ENCODE data around the gene SIGLEC10. TPM values are rescaled to one million over a fixed set of nuclear protein-coding genes. Genes with fewer than 3 reads are reported as not detected.
"Not testable (repeated sequence)": the region's sequence is repeated elsewhere in the genome, so short reads cannot be mapped to it uniquely, and the experiment has no call there.

SIGLEC10 gene, protein sequence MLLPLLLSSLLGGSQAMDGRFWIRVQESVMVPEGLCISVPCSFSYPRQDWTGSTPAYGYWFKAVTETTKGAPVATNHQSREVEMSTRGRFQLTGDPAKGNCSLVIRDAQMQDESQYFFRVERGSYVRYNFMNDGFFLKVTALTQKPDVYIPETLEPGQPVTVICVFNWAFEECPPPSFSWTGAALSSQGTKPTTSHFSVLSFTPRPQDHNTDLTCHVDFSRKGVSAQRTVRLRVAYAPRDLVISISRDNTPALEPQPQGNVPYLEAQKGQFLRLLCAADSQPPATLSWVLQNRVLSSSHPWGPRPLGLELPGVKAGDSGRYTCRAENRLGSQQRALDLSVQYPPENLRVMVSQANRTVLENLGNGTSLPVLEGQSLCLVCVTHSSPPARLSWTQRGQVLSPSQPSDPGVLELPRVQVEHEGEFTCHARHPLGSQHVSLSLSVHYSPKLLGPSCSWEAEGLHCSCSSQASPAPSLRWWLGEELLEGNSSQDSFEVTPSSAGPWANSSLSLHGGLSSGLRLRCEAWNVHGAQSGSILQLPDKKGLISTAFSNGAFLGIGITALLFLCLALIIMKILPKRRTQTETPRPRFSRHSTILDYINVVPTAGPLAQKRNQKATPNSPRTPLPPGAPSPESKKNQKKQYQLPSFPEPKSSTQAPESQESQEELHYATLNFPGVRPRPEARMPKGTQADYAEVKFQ
- 1 to 10 TPM in 2 of 3 donors, under 1 TPM in 1; 0.82 to 1.1 (median 1.0) TPM for polyA plus RNA-seq (ENCODE audit: insufficient read length in 3 of 3)

DNA sequence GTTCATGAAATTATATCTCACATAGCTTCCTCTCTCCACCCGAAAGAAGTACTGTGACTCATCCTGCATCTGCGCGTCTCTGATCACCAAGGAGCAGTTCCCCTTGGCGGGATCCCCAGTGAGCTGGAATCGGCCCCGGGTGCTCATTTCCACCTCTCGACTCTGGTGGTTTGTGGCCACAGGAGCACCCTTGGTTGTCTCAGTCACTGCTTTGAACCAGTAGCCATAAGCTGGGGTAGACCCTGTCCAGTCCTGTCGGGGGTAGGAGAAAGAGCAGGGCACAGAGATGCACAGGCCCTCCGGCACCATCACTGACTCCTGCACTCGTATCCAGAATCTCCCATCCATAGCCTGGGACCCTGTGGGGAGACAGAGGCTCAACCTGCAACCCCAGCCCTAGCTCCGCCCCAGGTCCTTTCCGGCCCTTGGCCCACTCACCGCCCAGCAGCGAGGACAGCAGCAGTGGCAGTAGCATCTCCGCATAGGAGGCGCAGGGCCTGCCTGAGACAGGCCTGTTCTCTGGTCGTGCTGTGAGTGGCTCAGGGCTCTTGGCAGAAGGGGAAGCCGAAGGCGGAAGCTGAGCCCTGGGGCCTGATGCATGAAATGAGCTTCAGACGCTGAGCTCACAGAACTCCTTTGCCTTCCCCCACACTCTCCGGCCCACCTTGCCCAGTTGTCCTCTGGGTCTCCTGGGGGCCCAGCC lies at the start of gene SIGLEC10:
Gene SIGLEC10, minus strand, starts transcription at position 536 of the 703 bp plus-strand sequence. Its CDS starts 61 bp downstream, at position 475.
- no peak for DNase-seq (ENCODE audit: low read depth in 3 of 3, low spot score in 2 of 3)

DNA sequence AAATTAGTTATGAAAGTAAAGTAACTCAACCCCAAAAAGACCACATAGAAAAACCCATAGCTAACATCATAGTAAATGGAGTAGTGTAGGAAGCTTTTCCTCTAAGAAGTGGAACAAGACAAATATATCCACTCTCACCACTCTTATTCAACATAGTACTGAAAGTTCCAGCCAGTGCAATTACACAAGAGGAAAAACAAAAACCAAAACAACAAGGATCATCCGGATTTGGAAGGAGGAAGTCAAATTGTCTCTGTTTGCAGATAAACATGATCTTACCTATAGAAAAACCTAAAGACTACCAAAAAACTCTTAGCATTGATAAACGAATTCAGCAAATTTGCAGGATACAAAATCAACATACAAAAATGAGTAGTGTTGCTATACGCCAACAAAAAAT lies 49.3 kb upstream of the SIGLEC10 start:
- no peak for DNase-seq (ENCODE audit: low read depth in 3 of 3, low spot score in 2 of 3)

DNA sequence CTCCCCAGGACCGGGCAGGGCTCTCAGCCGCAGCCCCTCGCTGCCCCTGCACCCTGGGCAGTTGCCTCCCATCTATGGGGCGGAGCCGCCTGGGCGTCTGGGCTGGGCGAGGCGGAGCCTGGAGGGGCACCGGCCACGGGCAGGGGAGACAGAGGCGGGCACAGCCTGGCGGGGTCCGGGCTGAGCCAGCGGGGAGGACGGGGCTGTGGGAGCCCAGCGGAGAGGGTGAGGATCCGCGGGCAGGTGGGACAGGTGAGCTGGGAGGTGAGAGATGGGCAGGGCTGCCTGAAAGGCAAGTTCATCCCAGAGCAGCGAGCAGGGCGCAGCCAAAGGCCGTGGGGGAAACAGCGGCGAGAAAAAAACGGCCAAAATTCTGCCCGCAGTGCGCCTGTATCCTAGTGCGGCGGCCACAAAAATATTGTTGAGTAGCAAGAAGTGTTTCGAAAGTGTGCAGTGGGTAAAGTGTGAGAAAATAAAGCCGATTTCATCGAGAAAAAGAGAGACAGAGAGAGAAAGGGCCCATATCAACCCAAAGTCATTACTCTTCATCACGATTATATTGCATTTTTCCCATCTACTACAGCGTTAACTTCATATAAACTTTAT lies 46.6 kb upstream of the SIGLEC10 start:
- DNase-seq (ENCODE audit: low read depth in 3 of 3, low spot score in 2 of 3): not testable (repeated sequence)

DNA sequence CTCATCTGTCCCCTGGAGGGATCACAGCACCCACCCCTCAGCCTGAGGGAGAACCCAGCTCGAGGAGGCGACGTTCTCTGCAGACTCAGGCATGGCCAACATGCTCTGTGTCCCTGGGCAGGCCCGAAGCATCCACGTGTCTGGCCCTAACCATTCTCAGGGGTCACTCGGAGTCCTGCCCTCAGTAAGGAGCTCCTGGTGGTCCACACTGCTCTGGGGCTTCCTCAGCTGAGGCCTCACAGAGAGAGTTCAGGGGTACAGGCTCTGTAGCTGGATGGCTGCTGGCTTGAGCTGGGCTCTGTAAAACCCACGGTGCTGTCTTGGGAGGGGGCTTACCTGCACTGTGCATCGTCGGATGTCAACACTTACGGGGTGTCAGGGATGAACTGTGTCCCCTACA lies 45.2 kb upstream of the SIGLEC10 start:
- DNase-seq (ENCODE audit: low read depth in 3 of 3, low spot score in 2 of 3): no peak

DNA sequence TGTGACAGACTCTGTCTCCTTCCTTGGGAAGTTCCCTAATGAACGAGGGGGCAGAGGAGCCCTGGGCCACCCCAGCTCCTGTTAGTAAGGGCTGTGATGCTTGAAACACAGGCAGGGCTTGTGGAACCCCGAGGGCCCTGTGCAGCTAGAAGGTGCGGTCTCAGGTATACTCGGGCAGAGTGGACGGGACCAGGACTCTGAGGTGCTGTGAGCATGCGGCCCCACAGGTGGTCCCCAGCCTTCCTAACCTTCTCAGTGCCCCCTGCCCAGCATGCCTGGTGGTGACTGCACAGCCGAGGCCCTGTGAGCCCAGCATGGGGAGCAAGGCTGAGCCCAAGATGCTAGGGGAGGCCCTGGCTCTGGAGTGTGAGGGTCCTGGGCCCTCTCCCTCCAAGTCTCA lies 44.8 kb upstream of the SIGLEC10 start:
- DNase-seq (ENCODE audit: low read depth in 3 of 3, low spot score in 2 of 3): no peak

DNA sequence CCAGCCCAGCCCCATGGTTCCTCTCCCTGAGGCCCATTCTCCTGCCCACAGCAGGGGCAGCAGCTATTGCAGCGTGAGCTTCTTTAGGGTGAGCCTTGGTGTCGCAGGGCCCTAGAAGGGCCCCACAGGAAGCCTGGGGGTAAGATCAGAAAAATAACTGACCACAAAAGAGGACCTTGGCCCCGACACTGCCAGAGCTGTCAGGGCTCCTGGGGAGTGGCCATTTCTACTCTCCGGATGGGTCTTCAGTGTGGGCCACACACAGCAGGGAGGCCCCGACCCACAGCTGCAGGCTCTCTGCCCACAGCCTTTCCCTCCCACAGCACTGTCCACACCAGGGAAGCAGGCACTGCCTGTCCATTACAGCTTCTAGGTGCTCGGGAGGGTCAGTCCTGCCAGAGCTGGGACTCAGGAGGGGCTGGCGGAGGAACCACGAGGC lies 44.3 kb upstream of the SIGLEC10 start:
- no peak for DNase-seq (ENCODE audit: low read depth in 3 of 3, low spot score in 2 of 3)

DNA sequence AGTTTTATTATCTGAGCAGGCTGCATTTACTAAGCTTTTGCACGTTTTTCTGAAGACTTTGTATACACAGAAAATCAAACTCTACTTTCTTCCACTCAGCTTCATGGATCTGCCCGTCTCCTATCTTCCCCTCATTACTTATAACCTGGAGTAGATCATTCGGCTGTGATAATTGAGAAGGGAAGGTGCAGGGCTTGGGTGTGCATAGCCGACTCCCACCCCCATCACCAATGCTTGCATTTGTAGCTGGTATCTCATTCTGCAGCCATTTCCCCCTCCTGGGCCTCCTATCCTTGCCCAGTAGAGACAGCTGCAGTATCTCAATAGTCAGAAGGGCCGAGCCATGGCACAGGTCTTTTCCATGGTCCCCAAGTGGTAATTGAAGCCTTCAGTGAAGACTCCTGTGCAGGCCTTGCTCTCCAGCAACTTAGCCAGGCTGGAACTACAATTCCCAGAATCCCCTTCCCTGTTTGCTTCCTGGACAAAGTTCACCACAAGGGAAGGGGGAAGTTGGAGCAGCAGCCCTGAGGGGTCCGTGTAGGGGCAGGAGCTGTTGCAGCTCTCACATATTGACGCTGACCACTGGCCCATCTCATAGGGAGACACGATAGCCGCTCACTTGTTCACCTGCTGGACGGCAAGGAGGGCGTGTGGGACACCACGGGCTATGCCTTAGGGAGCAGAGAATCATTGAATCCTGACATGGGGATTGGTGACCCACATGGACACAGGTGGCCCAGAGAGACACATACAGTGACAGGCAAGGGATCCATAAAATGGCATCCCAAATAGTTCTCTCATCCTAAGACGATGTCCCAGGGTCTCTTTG lies 42.9 kb upstream of the SIGLEC10 start:
- DNase-seq (ENCODE audit: low read depth in 3 of 3, low spot score in 2 of 3): no peak

DNA sequence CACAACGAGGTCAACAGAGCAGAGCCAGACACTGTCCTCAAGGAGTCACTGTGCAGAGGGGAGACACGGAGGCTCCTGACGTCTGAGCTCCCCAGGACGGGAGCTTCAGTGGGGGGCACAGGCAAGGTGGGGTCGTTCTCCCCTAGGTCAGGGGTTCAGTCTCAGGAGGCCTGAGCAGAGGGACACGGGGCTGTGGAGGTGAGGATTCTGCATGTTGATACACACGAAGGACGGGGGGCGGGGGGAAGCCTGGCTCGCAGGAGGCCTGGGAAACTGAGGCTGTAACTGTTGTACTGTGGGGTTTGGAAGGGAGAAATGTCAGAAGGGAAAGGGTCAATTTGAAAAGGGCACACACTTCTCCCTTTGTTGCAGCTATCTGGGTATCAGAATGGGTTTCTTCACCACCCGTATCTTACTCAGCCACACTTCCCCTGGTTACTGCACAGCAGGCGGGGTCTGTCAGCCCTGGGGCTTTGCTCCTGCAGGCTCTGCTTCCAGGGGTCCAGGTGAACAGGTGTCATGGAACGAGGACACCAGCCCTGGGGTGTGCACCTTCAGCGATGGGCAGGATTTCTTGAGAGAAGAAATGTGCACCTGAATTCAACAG lies 41.6 kb upstream of the SIGLEC10 start:
- no peak for DNase-seq (ENCODE audit: low read depth in 3 of 3, low spot score in 2 of 3)

DNA sequence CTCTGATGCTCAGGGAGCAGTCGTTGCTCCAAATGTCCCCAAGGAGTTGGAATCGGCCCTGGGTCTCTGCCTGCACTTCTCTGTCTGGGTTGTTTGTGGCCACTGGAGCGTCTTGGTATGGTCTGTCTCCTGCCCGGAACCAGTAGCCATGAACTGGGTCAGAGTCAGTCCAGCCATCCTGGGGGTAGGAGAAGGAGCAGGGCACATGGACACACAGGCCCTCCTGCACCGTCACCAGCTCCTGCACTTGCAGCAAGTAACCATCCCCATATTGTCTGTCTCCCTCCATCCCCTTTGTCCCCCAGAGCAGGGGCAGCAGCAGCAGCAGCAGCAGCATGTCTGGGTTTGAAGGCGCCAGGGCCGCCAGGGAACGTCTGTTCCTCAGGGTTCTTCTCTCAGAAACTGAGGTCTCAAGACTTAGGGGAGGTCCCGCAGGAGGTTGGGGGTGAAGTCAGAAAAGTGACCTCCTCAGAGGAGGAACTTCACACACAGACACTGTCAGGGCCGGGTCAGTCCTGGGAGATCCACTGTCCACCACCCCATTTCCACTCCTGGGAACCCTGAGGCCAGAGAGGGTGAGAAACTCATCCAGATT lies 40.7 kb upstream of the SIGLEC10 start, which contains the start of gene SIGLEC8:
Gene SIGLEC8, minus strand, starts transcription at position 404 of the 595 bp plus-strand sequence. Its CDS starts 67 bp downstream, at position 337.
- DNase-seq (ENCODE audit: low read depth in 3 of 3, low spot score in 2 of 3): no peak

DNA sequence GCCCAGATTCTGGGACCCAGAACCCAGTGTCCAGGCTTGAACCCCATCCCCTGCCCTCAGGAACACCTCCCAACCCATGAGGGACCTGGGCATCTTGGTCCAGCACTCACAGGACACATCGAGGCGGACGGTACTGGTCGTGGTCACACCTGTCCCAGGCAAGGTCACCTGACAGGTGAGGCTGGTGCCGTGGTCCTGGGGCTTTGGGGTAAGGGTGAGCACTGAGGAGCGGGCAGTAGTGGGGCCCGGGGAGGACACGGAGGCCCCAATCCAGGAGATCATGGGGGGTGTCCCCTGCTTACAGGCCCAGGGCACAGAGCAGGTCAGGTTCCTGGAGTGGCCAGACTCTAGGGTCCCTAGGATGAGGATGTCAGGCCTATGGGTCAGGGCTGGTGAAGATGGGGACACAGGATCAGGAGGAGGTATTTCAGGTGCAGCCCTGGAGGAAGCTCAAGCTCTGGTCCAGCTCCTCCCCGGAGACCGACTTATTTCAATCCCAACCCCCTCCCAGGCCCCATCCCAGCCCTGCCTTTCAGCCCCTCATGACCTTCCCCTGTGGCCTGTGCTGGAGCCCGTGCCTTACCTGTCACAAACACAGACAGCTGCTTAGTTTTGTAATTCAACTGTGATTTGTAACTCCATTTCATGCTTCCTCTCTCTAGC lies 40.0 kb upstream of the SIGLEC10 start:
- DNase-seq (ENCODE audit: low read depth in 3 of 3, low spot score in 2 of 3): no peak

DNA sequence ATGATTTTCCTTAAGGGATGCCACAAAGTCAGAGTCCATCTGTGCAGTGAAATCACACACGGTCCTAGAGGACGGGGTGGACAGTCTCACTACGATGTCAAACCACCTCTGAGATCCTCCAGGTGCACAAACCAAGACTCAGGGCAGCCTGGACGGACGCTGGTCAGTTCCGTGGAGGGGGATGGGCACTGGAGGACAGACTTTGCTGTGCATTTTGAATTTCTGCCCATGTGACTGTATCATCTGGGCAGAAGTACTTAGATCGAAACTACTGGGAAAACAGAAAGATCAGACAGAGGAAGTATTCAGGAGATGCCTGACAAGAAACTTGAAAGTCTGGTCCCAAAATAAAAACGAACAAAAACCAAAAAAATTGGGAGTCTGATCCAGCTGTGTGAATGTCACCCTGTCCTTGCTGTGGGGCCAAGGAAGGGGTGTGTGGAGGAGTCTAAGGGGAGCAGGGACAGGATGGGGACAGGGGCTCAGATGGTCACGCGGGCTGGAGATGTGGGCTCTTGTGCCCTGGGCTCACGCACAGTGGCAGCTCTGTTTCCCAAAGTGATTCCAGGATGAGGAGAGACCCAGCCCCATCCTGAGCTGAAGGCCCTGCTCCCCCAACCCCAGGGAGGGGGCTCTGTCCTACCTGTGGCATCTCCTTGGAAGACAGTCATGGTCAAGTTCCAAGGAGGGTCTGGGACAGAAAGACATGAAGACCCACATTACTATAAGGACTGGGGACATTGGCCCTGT lies 39.3 kb upstream of the SIGLEC10 start:
- no peak for DNase-seq (ENCODE audit: low read depth in 3 of 3, low spot score in 2 of 3)

DNA sequence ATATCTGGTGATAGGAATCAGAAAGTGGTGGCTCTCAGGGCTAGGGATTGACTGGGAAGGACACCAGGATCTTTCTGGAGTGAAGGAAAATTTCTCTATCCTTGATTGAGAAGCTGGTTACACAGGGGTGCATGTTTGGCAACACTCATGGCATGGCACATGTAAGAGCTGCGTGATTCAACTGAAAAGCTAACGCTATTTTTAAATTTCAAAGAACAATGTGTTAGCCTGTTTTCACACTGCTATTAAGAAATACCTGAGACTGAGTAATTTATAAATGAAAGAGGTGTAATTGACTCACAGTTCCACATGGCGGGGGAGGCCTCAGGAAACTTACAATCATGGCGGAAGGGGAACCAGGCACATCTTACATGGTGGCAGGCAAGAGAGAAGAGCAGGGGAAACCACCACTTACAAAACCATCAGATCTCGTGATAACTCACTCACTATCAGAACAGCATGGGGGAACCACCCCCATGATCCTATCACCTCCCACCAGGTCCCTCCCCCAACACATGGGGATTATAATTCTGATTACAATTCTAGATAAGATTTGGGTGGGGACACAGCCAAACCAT lies 33.4 kb upstream of the SIGLEC10 start:
- no peak for DNase-seq (ENCODE audit: low read depth in 3 of 3, low spot score in 2 of 3)

DNA sequence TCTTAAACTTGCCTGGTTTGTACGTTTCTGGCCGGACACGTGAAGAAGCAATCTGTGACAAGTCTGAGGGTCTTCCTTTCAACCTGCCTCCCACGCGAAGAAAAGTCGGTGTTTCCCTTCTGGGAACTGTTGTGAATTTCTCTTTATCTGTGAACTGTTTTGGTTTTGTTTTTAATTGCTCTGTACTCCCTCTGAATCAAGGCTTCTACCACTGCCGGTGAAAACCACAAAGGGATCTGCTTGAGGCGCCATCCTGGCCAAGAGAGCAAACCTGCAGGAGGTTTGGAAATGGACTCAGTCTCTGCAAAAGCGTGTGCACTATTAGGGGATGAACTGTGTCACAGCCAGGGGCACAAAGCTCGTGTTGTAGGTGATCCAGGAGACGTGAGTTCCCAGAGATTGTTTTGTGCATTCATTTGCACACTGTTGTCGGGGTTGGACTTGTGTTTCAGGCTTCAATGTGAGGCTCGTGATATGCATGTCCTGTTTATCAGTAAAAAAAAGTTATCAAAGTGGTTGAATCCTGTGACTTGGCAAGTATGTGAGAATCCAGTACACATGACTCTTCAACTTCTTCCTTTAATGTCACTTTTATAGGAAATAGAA lies 31.1 kb upstream of the SIGLEC10 start:
- no peak for DNase-seq (ENCODE audit: low read depth in 3 of 3, low spot score in 2 of 3)

DNA sequence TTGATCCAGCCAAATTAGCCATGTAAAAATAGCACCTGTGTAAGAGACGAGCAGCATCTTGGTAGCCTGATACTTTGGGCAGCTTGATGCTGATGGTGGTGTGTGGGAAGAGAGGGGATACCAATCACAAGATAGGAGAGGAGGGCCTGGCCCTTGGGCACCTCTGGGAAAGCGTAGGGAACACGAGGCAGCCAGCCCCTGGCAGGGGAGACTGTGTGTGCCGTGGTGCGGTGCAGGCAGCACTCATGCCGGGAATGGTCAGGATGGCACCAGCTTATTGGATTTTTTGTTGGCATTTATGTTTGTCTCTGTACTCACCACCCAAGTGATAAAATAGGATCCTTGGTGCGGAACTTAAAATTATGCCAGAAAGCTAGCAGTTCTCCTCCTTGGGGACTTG lies 30.6 kb upstream of the SIGLEC10 start:
- DNase-seq (ENCODE audit: low read depth in 3 of 3, low spot score in 2 of 3): no peak

DNA sequence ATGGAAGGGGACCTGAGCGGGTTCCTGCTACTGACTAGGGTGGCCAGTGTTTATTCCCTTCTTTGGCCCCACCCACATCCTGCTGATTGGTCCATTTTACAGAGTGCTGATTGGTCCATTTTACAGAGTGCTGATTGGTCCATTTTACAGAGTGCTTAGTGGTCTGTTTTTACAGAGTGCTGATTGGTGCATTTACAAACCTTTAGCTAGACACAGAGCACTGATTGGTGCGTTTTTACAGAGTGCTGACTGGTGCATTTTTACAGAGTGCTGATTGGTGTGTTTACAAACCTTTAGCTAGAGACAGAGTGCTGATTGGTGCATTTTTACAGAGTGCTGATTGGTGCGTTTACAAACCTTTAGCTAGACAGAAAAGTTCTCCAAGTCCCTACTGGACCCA lies 30.1 kb upstream of the SIGLEC10 start:
- DNase-seq (ENCODE audit: low read depth in 3 of 3, low spot score in 2 of 3): not testable (repeated sequence)

DNA sequence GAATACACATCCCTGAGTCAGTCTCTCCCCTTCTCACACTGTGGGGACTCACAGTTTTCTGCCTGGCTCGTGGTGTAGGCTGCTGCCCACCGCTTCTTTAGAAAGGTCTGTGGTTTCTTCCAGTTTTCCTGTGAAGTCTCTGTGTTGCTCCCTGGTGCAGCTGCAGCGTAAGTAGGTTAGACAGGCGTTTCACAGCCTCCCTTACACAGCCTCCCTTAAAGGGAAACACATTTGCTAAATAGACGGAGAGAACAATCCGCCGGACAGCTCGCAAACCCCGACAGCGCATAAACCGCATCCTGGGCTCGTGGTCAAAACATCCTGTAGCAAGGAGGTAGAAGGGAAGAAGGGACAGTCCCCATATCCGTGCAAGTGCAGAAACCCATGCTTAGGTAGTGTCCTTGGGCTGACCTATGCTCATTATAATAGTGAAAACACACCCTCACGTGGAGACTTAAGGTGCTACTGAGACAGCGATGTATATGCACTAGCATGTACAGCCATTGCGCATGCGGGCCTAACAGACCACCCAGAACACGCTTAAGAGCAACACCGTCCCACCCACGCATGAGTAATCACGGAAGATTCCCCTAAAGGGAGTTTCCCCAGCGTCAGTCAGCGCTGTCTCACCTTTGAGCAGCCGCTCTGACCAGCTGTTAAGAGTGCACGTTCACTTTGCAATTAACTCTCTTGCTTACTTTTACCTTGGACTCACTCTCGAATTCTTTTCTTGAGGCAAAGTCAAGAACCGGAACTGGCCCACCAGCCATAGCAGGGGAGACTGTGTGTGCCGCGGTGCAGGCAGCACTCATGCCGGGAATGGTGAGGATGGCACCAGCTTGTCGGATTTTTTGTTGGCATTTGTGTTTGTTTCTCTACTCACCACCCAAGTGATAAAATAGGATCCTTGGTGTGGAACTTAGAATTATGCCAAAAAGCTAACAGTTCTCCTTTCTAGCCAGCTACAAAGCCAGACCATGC lies 24.3 kb upstream of the SIGLEC10 start:
- no peak for DNase-seq (ENCODE audit: low read depth in 3 of 3, low spot score in 2 of 3)

All from right renal cortex interstitium (tissue), 3 donors.